Brain microvascular endothelial cell (primary cell): ENCODE results near the gene IRF1.

Source experiments
- DNase-seq: peaks from one replicate; pipeline ENCODE4 v3.0.0-alpha.2; 2020
- H3K27ac ChIP-seq: fragments of 250-450 bp; sonication (Bioruptor Pico); 2 replicates; pipeline ENCODE4 v1.5.1; 2020; ENCODE audit warnings: mild to moderate bottlenecking, moderate library complexity
- H3K27me3 ChIP-seq: fragments of 250-450 bp; sonication (Bioruptor Pico); replicated peaks from 2 replicates; pipeline ENCODE4 v1.5.1; 2020; ENCODE audit warnings: mild to moderate bottlenecking
- H3K36me3 ChIP-seq: fragments of 250-450 bp; sonication (Bioruptor Pico); replicated peaks from 2 replicates; pipeline ENCODE4 v1.5.1; 2020; ENCODE audit warnings: mild to moderate bottlenecking
- H3K4me3 ChIP-seq: 2 replicates; pipeline ENCODE4 v1.5.1; 2011; ENCODE audit warnings: low read depth, mild to moderate bottlenecking, control low read depth, low read length, moderate library complexity
- in situ Hi-C: cut with HindIII; loops from 2 replicates; pipeline ENCODE4 v1.10.0; 2017; ENCODE audit warnings: low sequenced_read_pairs, low pct_ligation_motif_present
- TF ChIP-seq, protein P1 (sequence below): IDR thresholded peaks from 2 replicates; pipeline ENCODE4 v1.5.1; 2011; ENCODE audit warnings: low read depth, mild to moderate bottlenecking, moderate library complexity, low read length, control low read depth, inconsistent platforms; ENCODE audit errors: missing control alignments

The IRF1 gene

DNA sequence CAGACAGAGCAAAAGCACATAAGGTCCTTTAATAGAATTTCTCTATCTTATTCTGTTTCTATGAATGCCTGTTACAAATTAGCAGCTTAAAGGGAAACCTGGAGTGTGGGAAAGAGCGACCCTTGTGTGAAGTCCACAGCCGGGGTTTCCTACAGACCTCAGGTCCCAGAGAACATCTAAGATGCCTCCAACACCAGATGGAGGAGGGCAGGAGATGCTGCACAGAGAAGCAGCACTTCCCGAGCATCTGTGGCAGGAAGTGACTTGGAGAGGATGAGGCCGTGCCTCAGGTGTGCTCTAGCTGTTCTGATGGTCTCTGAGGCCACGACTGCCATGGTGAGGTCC lies 26.8 kb downstream of the IRF1 start:
- Histone ChIP-seq H3K27ac (no peak overlapping the region), H3K36me3 (no peaks in the 10 kb centered on the region), H3K27me3 (no peaks in the 10 kb centered on the region), H3K4me3 (no peak overlapping the region)
- TF ChIP-seq, protein P1, sequence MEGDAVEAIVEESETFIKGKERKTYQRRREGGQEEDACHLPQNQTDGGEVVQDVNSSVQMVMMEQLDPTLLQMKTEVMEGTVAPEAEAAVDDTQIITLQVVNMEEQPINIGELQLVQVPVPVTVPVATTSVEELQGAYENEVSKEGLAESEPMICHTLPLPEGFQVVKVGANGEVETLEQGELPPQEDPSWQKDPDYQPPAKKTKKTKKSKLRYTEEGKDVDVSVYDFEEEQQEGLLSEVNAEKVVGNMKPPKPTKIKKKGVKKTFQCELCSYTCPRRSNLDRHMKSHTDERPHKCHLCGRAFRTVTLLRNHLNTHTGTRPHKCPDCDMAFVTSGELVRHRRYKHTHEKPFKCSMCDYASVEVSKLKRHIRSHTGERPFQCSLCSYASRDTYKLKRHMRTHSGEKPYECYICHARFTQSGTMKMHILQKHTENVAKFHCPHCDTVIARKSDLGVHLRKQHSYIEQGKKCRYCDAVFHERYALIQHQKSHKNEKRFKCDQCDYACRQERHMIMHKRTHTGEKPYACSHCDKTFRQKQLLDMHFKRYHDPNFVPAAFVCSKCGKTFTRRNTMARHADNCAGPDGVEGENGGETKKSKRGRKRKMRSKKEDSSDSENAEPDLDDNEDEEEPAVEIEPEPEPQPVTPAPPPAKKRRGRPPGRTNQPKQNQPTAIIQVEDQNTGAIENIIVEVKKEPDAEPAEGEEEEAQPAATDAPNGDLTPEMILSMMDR, result no peak
- no peak for DNase-seq
- in situ Hi-C loops, result no loop called here

DNA sequence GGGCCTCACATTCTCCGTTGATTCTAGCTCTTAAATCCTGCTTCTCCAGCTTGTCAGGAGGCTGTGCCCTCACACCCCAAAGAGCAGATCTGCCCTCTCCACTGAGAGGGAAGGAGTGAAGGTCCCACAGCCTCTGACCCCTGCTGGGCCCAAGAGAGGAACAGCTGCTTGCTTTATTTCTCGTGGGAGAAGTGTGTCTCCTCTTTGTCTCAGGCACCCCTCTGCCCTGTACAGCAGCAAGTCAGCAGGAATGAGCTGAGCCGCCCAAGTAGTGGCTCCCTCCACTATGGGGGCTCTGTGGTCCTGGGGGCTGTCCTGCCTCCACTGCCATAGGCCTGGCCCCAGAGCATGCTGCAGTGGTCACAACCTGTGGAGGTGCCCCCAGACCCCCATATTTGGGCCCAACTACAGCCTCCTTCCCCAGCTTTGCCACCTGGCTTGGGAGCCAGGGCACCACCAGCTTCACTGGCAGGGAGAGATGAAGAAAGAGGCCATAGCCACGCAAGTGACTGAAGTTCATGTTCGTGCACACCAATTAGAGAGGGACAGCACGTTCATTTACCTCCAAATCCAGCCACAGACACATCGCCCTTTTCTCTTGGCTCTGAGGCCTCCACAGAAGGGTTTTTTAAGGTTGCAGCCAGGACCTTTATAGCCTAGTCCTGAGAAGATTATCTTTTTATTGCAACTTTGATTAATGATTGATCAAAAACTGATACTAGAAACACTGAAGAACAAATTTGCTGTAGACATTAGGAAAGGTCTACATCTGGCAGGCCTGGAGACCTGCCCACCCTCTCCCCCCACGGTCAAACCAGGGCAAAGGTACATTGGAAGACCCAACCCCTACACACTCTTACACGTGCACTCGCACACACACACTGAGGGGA lies 27.5 kb downstream of the IRF1 start:
- TF ChIP-seq, protein P1, result no peak
- no peaks in the 10 kb centered on the region for H3K36me3 ChIP-seq
- no peaks in the 10 kb centered on the region for H3K27me3 ChIP-seq
- H3K4me3 ChIP-seq, result no peak overlapping the region
- in situ Hi-C loops, result no loop called here
- no peak overlapping the region for H3K27ac ChIP-seq
- DNase-seq, result no peak

DNA sequence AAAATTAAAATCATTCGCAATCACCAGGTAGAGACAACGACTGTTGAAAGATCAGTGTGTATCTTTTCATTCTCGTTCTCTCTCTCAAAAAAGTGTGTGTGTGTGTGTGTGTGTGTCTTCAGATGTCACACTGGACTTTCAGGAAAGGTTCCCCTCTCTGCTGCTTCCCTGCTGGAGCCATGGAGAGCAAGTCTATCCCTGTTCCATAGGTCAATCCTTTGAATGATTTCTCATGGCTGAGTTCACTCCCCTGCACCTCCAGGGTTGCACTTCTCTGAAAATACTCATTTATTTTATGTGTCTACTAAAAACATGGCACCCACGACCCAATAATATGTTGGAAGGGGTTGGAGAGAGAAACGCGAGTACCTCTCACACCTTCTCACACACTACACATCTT lies 28.2 kb downstream of the IRF1 start:
- no peak for DNase-seq
- TF ChIP-seq, protein P1, result no peak
- no peaks in the 10 kb centered on the region for H3K36me3 ChIP-seq
- no peak overlapping the region for H3K4me3 ChIP-seq
- no peaks in the 10 kb centered on the region for H3K27me3 ChIP-seq
- in situ Hi-C loops, result no loop called here
- H3K27ac ChIP-seq, result no peak overlapping the region

DNA sequence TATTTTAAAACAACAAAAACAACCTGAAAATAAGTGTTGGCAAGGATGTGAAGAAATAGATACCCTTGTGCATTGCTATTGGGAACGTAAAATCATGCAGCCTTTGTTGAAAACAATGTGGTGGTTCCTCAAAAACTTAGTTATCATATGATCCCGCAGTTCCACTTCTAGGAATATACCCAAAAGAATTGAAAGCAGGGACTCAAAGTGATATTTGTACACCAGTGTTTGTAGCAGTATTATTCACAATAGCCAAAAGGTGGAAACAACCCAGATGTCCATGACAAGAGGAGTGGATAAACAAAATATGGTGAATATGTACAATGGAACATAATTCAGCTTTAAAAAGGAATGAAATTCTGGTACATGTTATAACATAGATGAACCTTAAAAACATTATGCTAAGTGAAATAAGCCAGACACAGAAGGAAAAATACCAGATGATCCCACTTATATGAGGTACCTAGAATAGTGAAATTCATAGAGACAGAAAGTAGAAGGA lies 29.0 kb downstream of the IRF1 start:
- DNase-seq, result no peak
- Histone ChIP-seq H3K27me3 (no peaks in the 10 kb centered on the region), H3K36me3 (no peaks in the 10 kb centered on the region), H3K27ac (no peak overlapping the region), H3K4me3 (no peak overlapping the region)
- in situ Hi-C loops, result no loop called here
- TF ChIP-seq, protein P1, result no peak

DNA sequence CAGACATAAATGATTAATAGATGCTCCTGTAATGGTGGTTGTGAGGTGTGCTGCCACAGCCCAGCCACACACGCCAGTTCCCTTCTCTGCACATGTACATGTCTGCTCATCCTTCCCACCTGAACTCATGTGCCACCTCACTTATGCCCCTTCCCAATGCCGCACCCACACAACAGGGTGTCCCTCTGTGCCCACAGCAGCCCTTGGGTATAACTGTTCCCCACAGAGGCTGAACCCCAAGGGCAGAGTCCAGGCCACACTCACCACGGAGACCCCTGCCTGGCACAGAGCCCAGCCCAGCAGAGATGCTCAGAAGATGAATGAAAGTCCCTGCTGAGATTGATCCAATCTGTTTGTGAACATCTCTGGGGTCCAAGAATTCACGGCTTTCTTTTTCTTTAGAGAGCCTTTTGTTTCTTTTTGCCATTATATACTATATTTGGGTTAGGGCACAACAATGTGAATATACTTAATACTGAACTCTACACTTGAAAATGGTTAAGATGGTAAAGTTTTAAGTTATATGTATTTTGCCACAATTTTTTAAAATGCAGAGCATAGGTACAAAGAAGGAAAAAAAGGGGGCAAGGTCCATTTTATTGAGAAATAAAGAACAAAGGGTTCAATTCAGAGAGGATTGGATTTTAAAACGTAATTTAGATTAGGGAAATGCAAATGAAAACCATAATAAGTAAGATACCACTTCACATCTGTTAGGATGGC lies 29.6 kb downstream of the IRF1 start:
- TF ChIP-seq, protein P1, result no peak
- in situ Hi-C loops, result no loop called here
- Histone ChIP-seq H3K27ac (no peak overlapping the region), H3K4me3 (no peak overlapping the region), H3K27me3 (no peaks in the 10 kb centered on the region), H3K36me3 (no peaks in the 10 kb centered on the region)
- no peak for DNase-seq
